B cell (primary cell): ENCODE results near the gene EVI5L. TPM values are rescaled to one million over a fixed set of nuclear protein-coding genes. Genes with fewer than 3 reads are reported as not detected.

Experiments
- ATAC-seq: fragments of 200-7000 bp; cut with Tn5 transposase; one replicate; pipeline ENCODE4 v1.10.0; 2021; ENCODE audit warnings: low read depth, mild to moderate bottlenecking, moderate number of reproducible peaks, moderate library complexity
- CTCF ChIA-PET: fragments of 350-600 bp; sonication (Branson Sonifier 250); formaldehyde crosslinking; loops from one replicate; lab custom pipeline; 2021; ENCODE audit warnings: antibody characterized with exemption, inconsistent platforms; lab: Charles Lee
- POLR2A ChIA-PET: fragments of 350-600 bp; sonication (Branson Sonifier 250); formaldehyde crosslinking; loops from one replicate; lab custom pipeline; 2021; ENCODE audit warnings: antibody characterized with exemption; lab: Charles Lee
- DNase-seq: peaks from one replicate; pipeline ENCODE4 v3.0.0; 2013
- H2AFZ ChIP-seq: 2 replicates; pipeline ENCODE4 v1.6.1; 2012; ENCODE audit warnings: mild to moderate bottlenecking, low read depth, low read length; ENCODE audit not compliant: insufficient read depth, poor library complexity, severe bottlenecking
- H3K27ac ChIP-seq, 2 donors: 1 replicate in 1 of 2; 2 replicates in 1 of 2; pipeline ENCODE4 v1.5.1; 2012 to 2013; ENCODE audit warnings: low read length in 2 of 2, mild to moderate bottlenecking in 2 of 2, moderate library complexity in 1 of 2
- H3K27me3 ChIP-seq, 4 experiments: fragments of 200-600 bp in 1 of 4; sonication (generic) in 1 of 4; replicated peaks in 1 of 4; 1 replicate in 2 of 4; 2 replicates in 2 of 4; pipeline versions ENCODE4 v1.6.1 to v1.7.0; 2013 to 2016; ENCODE audit warnings: low read length in 3 of 4, mild to moderate bottlenecking in 2 of 4, mixed read lengths in 1 of 4, moderate library complexity in 1 of 4; ENCODE audit not compliant: insufficient read depth in 4 of 4, control insufficient read depth in 3 of 4; ENCODE audit errors: control extremely low read depth in 1 of 4
- H3K36me3 ChIP-seq, 2 experiments: replicated peaks in 1 of 2; 1 replicate in 1 of 2; 2 replicates in 1 of 2; pipeline versions ENCODE4 v1.6.1 to v1.7.1; 2013; ENCODE audit warnings: low read length in 1 of 2; ENCODE audit not compliant: insufficient read depth in 2 of 2, control insufficient read depth in 1 of 2; ENCODE audit errors: control extremely low read depth in 1 of 2, extremely low read depth in 1 of 2
- H3K4me1 ChIP-seq, 2 donors: fragments of 200-600 bp in 1 of 2; sonication (generic) in 1 of 2; 1 replicate in 1 of 2; 2 replicates in 1 of 2; pipeline versions ENCODE4 v1.5.1 to v1.6.1; 2013 to 2017; ENCODE audit warnings: low read length in 2 of 2; ENCODE audit not compliant: control insufficient read depth in 2 of 2, insufficient read depth in 2 of 2
- H3K4me2 ChIP-seq: replicated peaks from 2 replicates; pipeline ENCODE3; 2012; ENCODE audit warnings: mild to moderate bottlenecking, low read depth, low read length; ENCODE audit not compliant: poor library complexity, severe bottlenecking
- H3K4me3 ChIP-seq, 5 experiments: fragments of 200-600 bp in 1 of 5; sonication (generic) in 1 of 5; 1 replicate in 3 of 5; 2 replicates in 2 of 5; pipeline versions ENCODE4 v1.5.1 to v1.7.0; 2011 to 2016; ENCODE audit warnings: low read length in 4 of 5, mild to moderate bottlenecking in 4 of 5, low read depth in 2 of 5, control low read depth in 1 of 5, moderate library complexity in 1 of 5; ENCODE audit not compliant: insufficient read depth in 1 of 5; ENCODE audit errors: control extremely low read depth in 1 of 5, extremely low read depth in 1 of 5
- H3K79me2 ChIP-seq: fragments of 200-600 bp; sonication (generic); one replicate; pipeline ENCODE4 v1.6.0; 2016; ENCODE audit warnings: low read length; ENCODE audit not compliant: control insufficient read depth, insufficient read depth
- H3K9ac ChIP-seq: fragments of 200-600 bp; sonication (generic); 2 replicates; pipeline ENCODE4 v1.6.1; 2017; ENCODE audit warnings: mild to moderate bottlenecking, low read length, moderate library complexity
- H3K9me3 ChIP-seq, 3 donors: one replicate each; pipeline versions ENCODE4 v1.6.1 to v1.7.1; 2013; ENCODE audit warnings: low read length in 2 of 3; ENCODE audit not compliant: control insufficient read depth in 2 of 3, insufficient read depth in 1 of 3; ENCODE audit errors: control extremely low read depth in 1 of 3
- H4K20me1 ChIP-seq: 2 replicates; pipeline ENCODE4 v1.6.0; 2012; ENCODE audit warnings: mild to moderate bottlenecking, low read length; ENCODE audit not compliant: insufficient read depth, control insufficient read depth, poor library complexity, severe bottlenecking
- H3K27ac Mint-ChIP-seq: one replicate; pipeline ENCODE4 v1.8.0; 2021; ENCODE audit warnings: mixed read lengths
- H3K27me3 Mint-ChIP-seq: one replicate; pipeline ENCODE4 v1.8.0; 2021; ENCODE audit warnings: mixed read lengths
- H3K4me1 Mint-ChIP-seq: one replicate; pipeline ENCODE4 v1.8.0; 2021; ENCODE audit warnings: mixed read lengths
- H3K4me3 Mint-ChIP-seq: one replicate; pipeline ENCODE4 v1.8.0; 2021; ENCODE audit warnings: mixed read lengths
- H3K9me3 Mint-ChIP-seq: one replicate; pipeline ENCODE4 v1.8.0; 2022; ENCODE audit warnings: mixed read lengths; ENCODE audit not compliant: insufficient read depth
- EZH2 ChIP-seq: IDR thresholded peaks from 2 replicates; pipeline ENCODE4 v1.6.1; 2012; ENCODE audit warnings: borderline replicate concordance, low read depth, mild to moderate bottlenecking, moderate library complexity, low read length; ENCODE audit not compliant: insufficient read depth, poor library complexity, severe bottlenecking
- WGBS: methylation state at CpG from one replicate; pipeline ENCODE4 v1.1.5; 2013; ENCODE audit warnings: missing lambda C conversion rate; ENCODE audit not compliant: insufficient coverage; 5-methylcytosine and 5-hydroxymethylcytosine counted together
- intact Hi-C: fragments of 100-400 bp; cut with micrococcal nuclease; formaldehyde crosslinking; loops from one replicate; pipeline ENCODE4 v1.10.0; 2022
- polyA plus RNA-seq: library from polyadenylated mRNA; depleted of rRNA; stranded (reverse); fragments of >200 nt; gene quantifications from 2 replicates; pipeline ENCODE4 v1.2.3, GENCODE V29; 2012
- total RNA-seq, 2 donors: library from RNA; stranded (reverse); fragments of 120-200 nt in 1 of 2; gene quantifications; 1 replicate in 1 of 2; 2 replicates in 1 of 2; pipeline versions ENCODE4 v1.2.3 to v1.2.4, GENCODE V29; 2013 to 2022
- TF ChIP-seq, protein P1 (sequence below): fragments of 200-600 bp; IDR thresholded peaks from one replicate; pipeline ENCODE4 v1.8.0; 2022; ENCODE audit warnings: antibody characterized with exemption, mild to moderate bottlenecking

Gene EVI5L
- total and polyA plus RNA-seq, 2 donors (not counting 1 experiment from before 2014, with no cell fraction given): 7.9 to 11.8 TPM

DNA sequence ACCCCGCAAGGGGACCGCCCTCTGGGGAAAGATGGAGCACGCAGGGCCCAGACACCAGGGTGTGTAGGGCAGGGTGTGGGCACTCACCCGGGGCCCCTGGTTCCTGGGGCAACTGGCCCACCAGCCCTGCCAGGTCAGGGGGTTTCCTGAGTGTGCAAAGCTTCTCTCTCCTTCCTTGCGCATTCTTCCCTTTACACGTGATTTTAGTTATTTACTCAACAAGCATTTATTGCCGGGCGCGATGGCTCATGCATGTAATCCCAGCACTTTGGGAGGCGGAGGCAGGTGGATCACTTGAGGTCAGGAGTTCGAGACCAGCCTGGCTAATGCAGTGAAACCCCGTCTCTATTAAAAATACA is 23.7 kb downstream of the EVI5L start:
- H3K27ac ChIP-seq: no peak overlapping the region
- H3K4me2 ChIP-seq: peak overlapping the region; percentile 58
- ATAC-seq (no peak), DNase-seq (no peak)
- no peaks in the 10 kb centered on the region for H3K9me3 Mint-ChIP-seq
- CTCF ChIA-PET: interaction anchor here (1.0 to 3.0 kb wide), 7 partner anchors 15 to 301 kb away, joined by 3 to 15 read pairs (median 3); partner anchors contain the start of gene SNAPC2
- no peak overlapping the region for H3K4me3 Mint-ChIP-seq
- TF ChIP-seq, protein P1, sequence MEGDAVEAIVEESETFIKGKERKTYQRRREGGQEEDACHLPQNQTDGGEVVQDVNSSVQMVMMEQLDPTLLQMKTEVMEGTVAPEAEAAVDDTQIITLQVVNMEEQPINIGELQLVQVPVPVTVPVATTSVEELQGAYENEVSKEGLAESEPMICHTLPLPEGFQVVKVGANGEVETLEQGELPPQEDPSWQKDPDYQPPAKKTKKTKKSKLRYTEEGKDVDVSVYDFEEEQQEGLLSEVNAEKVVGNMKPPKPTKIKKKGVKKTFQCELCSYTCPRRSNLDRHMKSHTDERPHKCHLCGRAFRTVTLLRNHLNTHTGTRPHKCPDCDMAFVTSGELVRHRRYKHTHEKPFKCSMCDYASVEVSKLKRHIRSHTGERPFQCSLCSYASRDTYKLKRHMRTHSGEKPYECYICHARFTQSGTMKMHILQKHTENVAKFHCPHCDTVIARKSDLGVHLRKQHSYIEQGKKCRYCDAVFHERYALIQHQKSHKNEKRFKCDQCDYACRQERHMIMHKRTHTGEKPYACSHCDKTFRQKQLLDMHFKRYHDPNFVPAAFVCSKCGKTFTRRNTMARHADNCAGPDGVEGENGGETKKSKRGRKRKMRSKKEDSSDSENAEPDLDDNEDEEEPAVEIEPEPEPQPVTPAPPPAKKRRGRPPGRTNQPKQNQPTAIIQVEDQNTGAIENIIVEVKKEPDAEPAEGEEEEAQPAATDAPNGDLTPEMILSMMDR: no peak
- TF ChIP-seq EZH2: no peak
- POLR2A ChIA-PET: no interaction called here
- peaks cover 6 to 7% of the 10 kb centered on the region in 2 donors for H3K4me1 ChIP-seq
- H3K9ac ChIP-seq: no peak overlapping the region
- H2AFZ ChIP-seq: no peak overlapping the region
- H3K4me1 Mint-ChIP-seq: peaks cover 8% of the 10 kb centered on the region
- peaks cover 6% of the 10 kb centered on the region for H3K27me3 Mint-ChIP-seq
- peaks cover 0 to 39% (median 0%) of the 10 kb centered on the region in 4 experiments for H3K27me3 ChIP-seq
- no peak overlapping the region for H3K27ac Mint-ChIP-seq
- WGBS: 92% methylated on average over 9 of the region's 12 CpGs
- H3K36me3 ChIP-seq: no peaks in the 10 kb centered on the region
- H3K4me3 ChIP-seq: no peak overlapping the region
- no peaks in the 10 kb centered on the region for H3K79me2 ChIP-seq
- H3K9me3 ChIP-seq: peaks cover 0 to 3% (median 0%) of the 10 kb centered on the region in 3 donors
- intact Hi-C loops: loop anchor here (5.0 kb wide), 1 partner anchor 89 kb away; the partner anchor contains the start of gene TIMM44
- H4K20me1 ChIP-seq: no peaks in the 10 kb centered on the region

DNA sequence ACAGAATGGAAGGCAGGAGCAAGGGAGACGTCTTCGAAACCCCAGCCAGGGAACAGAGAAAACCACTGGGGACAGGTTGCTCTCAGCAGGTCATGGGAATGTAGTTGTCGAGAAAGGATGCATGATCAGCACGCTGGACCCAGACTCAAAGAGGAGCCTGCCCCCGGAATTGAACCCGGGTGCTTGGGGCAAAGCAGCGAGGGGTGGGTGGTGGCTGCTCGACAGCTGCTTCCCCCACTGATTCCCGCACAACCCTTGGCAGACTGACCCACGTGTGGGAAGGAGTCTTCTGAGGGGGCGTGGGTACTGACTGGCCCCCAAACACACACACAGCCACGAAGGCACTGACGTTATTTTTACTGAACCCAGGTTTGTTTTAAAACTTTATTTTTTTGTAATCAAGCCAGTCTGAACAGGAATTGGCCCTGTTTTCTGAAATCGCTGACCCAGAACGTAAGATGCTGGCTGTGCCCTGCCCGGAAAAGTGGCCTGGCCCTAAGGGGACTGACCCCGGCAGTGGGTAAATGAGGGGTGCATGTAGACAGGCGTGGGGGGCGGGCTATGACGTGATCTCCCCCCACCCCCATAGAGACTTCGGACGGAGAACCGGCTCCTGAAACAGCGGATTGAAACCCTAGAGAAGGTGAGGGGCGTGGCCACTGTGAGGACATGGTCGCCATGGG is 25.5 kb downstream of the EVI5L start:
- Histone ChIP-seq H3K27ac (no peak overlapping the region), H3K4me2 (no peak overlapping the region), H3K4me1 (peaks cover 6 to 7% of the 10 kb centered on the region in 2 donors), H3K4me3 (no peak overlapping the region), H3K9ac (no peak overlapping the region), H3K36me3 (peaks cover 0 to 3% of the 10 kb centered on the region in 2 experiments), H2AFZ (no peak overlapping the region), H3K79me2 (no peaks in the 10 kb centered on the region), H4K20me1 (no peaks in the 10 kb centered on the region), H3K9me3 (peaks cover 0 to 3% (median 0%) of the 10 kb centered on the region in 3 donors), H3K27me3 (peaks cover 0 to 56% (median 8%) of the 10 kb centered on the region in 4 experiments)
- ChIA-PET CTCF (interaction anchor here (0.7 kb wide), 1 partner anchor 173 kb away, joined by 4 read pairs; no protein-coding TSS in a partner anchor), POLR2A (no interaction called here)
- 92% methylated on average over 16 of the region's 26 CpGs for WGBS
- DNase-seq: no peak
- TF ChIP-seq, protein P1: no peak
- no peak for TF ChIP-seq EZH2
- ATAC-seq: no peak
- Mint-ChIP-seq H3K4me1 (peaks cover 8% of the 10 kb centered on the region), H3K27me3 (peaks cover 7% of the 10 kb centered on the region), H3K4me3 (no peak overlapping the region), H3K9me3 (no peaks in the 10 kb centered on the region), H3K27ac (no peak overlapping the region)
- intact Hi-C loops: no loop called here
